Fibroblast of skin of right biceps (primary cell): Measurements from ENCODE around the gene PEAK1.
A peak's percentile ranks its signal among the peaks of the same experiment; 100 is the strongest.

Experiments
- DNase-seq: peaks from one replicate; pipeline ENCODE4 v3.0.0-alpha.2; 2013

Gene PEAK1

GRCh38 chr15:77354063-77354462, 65.8 kb downstream of the PEAK1 start:
- no peak for DNase-seq

- DNase-seq: no peak
Measured at GRCh38 chr15:77352887-77353286, 67.0 kb downstream of the PEAK1 start.

GRCh38 chr15:77350792-77351191, 69.1 kb downstream of the PEAK1 start:
- no peak for DNase-seq

DNA sequence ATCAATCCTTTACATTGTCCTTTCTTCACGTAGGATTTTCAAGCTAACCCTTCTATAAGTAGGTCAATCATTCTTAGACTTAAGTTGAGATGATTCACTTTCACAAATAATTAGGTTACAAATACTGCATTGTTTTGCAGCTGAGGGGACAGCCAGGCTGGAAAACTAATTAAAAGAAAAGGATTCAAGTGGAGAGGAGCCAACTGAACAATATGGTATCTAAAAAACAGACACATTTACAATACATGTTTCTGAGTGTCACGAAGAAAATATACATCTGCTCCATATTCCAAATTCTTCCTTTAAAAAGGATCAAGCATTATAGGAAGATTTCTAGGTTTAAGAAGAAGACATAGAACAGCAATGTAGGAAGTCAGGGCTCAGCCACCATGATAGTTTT, 70.2 kb downstream of the PEAK1 start:
- DNase-seq: no peak

GRCh38 chr15:77348511-77348910, 71.4 kb downstream of the PEAK1 start:
- no peak for DNase-seq

GRCh38 chr15:77347197-77347596, 72.7 kb downstream of the PEAK1 start:
- DNase-seq: no peak

DNA sequence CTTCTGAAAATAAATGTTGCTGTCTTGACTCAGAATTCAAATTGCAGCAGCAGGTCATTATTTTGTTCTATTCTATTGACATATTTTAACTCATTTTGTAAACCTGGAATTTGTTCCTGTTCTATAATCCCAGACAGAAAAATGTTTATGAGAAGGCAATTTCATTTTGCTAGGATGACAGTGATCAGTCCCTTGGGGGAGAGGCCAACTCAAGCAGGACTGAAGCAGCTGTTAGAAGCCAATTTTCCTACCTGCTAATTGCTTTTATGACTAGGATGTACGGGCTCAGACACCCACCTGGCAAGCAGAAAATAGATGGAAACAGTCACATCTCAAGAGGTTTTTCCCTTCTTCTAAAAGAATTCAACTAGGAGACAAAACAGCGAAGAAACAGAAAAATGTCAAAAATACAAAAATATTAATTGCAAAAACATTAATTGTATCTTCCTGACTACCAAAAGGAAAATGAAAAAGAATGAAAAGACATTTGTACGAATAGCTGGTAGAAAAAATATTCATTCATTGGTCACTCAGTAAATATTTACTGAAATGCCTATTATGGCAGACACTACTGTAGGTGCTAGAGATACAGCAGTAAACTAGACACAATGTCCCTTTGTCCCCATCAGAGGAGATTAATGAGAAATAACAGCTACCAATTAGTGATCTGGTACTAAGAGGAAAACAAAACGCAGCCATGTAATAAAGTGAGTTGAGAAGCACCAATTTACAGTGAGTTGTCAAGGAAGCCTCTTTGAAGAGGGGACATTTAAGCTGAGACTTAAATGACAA, 73.5 kb downstream of the PEAK1 start:
- DNase-seq: no peak

DNA sequence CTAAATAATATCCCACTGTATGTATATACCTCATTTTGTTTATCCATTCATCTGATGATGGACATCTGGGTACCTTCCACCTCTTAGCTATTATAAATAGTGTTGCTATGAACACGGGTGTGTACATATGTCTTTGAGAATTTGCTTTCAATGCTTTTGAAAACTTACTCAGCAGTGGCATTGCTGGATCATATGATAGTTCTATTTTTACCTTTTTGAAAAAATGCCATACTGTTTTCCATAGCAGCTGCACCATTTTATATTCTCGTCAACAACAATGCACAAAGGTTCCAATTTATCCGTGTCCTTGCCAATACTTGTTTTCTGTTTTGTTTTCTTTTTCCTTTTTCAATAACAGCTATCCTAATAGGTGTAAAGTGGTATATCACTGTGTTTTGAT, 77.1 kb downstream of the PEAK1 start:
- no peak for DNase-seq

- peak; percentile 7 for DNase-seq
Measured at GRCh38 chr15:77340245-77340644, 79.7 kb downstream of the PEAK1 start.

GRCh38 chr15:77336006-77336405, 83.9 kb downstream of the PEAK1 start:
- DNase-seq: no peak

DNA sequence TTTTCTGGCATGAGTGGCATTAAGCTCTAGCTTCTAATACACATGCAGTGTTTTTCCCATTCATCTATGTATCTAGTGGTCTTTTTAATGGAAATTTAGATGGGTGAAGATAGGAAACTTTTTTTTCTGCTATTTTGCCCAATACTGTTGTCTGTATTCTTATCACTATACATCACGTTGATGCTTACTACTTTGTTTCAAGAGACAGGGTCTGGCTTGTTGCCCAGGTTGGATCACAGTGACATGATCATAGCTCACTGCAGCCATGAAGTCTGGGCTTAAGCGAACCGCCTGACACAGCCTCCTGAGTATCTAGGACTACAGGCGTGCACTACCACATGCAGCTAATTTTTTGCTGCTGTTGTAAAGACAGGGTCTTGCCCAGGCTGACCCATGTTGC, 84.6 kb downstream of the PEAK1 start:
- DNase-seq: peak; percentile 70

- no peak for DNase-seq
Measured at GRCh38 chr15:77333166-77333565, 86.7 kb downstream of the PEAK1 start.

GRCh38 chr15:77329202-77329601, 90.7 kb downstream of the PEAK1 start:
- DNase-seq: peak; percentile 41

DNA sequence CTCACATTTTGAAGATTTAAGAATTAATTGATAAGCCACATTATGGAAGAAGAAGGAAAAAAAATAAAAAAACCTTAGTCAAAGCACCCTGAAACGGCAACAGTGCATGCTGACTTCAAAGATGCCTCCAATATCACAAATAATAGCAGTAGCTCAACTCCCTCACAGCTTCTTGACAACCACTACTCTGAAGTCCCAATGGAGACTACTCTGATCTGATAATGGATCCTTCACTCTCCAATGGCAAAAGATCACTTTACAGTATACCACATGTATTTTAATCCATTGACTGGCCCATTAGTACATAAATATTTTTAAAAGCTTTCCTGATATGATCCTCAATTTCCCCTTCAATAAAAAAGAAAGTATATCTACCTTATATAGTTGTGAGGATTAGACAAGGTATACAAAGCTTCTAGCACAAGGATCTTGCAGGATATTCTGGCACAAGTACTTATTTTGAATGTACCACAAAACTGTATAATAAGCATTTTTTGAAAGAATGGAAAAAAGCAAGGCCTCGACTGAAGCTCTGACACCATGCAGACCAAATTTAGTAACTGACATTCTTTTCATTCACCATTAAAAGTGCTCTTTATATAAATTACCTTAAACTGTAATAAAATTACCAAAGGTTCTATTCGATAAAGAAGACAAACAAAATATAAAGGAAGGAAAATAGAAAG, 91.9 kb downstream of the PEAK1 start:
- no peak for DNase-seq

DNA sequence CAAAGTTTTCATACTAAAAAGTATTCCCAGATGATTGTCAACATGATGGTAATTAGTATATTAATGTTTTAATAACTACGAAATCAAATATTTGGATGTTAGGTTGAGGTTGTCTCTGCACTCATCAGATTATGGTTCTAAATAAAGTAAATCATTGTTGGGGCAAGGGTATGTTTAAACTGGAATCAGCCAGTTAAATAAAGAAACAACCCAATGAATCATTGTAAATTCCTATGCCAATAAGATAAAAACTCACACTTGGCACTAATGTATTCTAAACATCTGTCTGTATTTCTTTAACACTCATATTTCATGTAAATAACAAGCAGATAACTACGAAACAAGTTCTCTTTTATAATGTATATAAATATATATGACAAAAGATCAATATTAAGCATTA, 92.7 kb downstream of the PEAK1 start:
- no peak for DNase-seq

DNA sequence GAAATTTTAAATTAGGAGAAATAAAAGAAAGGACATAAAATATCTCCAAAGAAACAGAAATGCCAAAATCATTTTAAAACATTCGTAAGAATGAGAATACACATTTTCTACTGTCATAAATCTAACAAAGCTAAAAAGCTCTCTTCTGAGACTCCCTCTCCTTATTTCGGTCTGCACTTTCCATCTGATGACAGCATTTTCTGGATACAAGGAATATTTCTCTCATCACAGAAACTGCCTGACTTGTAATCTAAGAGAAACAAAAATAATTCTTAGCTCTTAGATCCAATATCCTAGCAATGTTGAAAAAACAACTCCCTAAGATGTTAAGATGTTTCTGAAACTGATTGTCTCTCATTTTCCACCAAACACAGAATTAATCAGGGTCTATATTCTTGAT, 93.5 kb downstream of the PEAK1 start:
- DNase-seq: no peak

GRCh38 chr15:77312523-77312922, 107.4 kb downstream of the PEAK1 start:
- peak; percentile 64 for DNase-seq

- peak; percentile 40 for DNase-seq
Measured at GRCh38 chr15:77311618-77312398, 108.1 kb downstream of the PEAK1 start.

- DNase-seq: no peak
Measured at GRCh38 chr15:77311020-77311419, 108.9 kb downstream of the PEAK1 start.

DNA sequence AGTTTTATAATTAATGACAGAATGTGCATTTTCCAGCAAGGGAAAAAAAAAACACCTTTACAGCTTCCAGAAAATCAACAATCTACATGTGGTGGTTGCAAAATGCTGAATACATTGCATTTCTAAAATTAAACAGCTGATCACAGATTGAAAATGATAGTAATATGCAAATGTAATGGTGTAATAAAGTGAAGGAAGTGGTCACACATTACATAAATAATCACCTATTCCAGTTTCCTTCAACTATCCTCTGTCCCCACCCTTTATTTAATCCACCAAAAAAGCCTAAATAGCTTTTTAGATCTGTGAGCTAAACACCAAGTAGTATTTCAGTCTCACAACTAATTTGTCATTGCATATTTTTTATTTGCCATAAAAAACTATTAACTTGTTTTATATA, 110.5 kb downstream of the PEAK1 start:
- DNase-seq: no peak

DNA sequence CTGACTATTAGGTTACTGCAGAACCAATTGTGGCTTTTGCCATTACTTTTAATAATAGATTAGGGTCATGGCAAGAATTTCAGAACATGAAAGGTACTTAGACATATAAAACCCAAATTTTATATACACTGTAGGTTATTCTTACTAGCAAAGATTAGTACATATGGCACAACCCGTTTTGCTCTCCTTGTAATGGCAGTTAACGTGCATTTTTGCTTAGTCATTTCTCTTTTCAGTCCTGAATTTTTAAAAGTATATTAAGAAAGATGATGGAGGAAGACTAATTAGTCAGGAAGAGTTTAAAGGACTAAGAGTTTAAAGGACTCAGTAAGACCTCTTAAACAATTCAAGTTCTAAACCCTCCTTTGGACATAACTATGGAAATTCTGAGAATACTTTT, 114.0 kb downstream of the PEAK1 start:
- no peak for DNase-seq

GRCh38 chr15:77296773-77297337, 123.0 kb downstream of the PEAK1 start:
- no peak for DNase-seq

DNA sequence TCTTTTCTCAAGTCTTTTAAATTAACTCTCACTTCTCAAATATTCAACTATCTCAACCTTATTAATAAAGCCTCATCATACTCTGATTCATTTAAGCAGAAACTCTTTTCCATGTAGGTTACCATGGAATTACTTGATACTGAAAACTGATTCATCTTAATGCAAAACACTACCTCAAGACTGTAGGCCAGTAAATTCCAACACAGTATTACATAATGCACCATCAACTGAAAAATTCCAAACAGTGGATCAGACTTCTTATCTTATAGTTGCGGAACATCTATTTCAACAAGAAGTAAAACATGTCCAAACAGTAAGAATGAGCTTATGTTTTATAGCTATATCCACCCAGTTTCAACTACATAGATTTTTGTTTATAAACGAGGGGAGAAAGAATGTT, 124.5 kb downstream of the PEAK1 start:
- DNase-seq: peak; percentile 70
